ELR (cell line): ENCODE data around the gene TBL3.

Experiments used
- DNase-seq: peaks from one replicate; pipeline ENCODE4 v3.0.0-alpha.2; 2015; ENCODE audit warnings: low read depth

TBL3 gene

GRCh38 chr16:2016407-2016922, 44.6 kb downstream of the TBL3 start:
- DNase-seq: no peak

DNA sequence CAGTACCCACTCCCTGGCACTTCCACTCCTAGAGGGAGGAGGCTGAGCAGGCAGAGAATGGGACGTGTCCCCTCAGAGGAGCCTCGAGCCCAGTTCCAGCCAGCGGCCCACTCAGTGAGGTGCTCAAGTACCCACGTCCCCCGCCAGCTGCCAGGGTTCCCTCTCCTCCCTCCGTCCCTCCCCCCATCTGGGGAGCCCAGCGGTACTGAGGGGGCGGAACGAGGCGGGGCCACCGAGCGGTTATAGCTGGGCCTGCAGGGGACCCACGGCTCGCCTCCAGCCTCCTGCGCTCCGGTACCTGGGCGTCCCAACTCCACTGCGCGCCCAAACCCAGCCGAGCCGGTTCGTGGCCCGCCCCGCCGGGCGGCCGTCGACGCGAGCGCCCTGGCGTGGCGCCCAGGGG, 47.7 kb downstream of the TBL3 start, which contains the start of gene NPW:
NPW (plus strand) TSS at position 268 of the 403 bp plus-strand sequence.
- DNase-seq: no peak

DNA sequence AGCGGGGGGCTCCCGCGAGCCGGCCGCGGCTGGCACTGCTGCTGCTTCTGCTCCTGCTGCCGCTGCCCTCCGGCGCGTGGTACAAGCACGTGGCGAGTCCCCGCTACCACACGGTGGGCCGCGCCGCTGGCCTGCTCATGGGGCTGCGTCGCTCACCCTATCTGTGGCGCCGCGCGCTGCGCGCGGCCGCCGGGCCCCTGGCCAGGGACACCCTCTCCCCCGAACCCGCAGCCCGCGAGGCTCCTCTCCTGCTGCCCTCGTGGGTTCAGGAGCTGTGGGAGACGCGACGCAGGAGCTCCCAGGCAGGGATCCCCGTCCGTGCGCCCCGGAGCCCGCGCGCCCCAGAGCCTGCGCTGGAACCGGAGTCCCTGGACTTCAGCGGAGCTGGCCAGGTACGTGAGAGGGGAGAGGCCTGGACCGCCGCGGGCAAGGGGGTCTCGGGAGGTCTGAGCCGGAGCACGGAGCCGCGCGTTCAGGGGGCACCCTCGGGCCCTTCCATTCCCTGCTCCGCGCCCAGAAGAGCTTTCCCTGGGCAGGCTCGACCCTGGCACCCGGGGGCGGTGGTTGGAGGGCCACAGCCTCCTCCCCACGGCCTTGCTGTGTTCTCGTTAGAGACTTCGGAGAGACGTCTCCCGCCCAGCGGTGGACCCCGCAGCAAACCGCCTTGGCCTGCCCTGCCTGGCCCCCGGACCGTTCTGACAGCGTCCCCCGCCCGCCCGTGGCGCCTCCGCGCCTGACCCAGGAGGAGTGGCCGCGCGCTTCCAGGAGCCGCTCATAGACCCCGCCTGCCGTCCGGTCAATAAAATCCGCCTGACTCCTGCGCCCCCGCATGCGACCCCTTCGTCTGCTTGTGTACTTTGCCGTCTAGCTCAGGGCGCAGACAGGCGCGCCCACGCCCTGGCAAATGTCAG, 48.3 kb downstream of the TBL3 start:
- no peak for DNase-seq

DNA sequence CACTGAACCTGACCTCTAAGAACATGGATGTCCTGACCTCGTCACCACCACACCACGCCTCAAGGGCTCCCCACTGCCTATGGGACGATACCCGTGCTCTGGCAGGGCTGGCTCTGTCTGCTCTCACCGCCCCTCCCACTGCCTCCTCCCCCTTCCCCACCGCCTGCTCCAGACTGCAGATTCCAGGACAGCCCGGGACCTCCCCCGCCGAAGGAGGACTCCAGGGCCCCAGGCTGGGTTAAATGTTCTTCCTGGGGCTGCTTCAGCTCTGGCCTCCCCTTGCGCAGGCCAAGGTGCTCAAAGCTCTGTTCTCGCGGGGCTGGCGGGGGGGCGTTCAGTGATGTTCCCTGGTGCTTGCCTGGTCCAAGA, 50.9 kb downstream of the TBL3 start:
- DNase-seq: peak; percentile 64

GRCh38 chr16:2023092-2024031, 51.5 kb downstream of the TBL3 start:
- DNase-seq: peak; percentile 81

DNA sequence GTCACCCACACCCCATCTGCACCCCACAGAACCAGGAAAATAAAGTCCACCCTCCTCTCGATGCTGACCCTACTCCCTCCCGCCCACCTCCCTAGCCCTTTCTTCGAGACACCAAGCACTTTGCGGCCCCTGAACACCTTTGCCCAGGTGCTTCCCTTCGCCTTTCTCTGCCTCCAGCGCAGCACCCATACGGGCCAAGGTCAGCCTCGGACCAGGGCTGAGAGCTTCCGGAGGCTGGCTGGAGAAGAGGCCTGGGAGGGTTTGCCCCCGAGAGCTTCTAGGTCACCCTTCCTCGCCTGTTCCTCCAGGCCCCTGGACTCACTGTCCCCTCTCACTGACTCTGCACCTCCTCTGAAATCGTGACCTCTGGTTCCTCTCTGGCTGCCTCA, 52.2 kb downstream of the TBL3 start:
- DNase-seq: no peak

- no peak for DNase-seq
Observed at GRCh38 chr16:2025251-2025650, 53.4 kb downstream of the TBL3 start.

DNA sequence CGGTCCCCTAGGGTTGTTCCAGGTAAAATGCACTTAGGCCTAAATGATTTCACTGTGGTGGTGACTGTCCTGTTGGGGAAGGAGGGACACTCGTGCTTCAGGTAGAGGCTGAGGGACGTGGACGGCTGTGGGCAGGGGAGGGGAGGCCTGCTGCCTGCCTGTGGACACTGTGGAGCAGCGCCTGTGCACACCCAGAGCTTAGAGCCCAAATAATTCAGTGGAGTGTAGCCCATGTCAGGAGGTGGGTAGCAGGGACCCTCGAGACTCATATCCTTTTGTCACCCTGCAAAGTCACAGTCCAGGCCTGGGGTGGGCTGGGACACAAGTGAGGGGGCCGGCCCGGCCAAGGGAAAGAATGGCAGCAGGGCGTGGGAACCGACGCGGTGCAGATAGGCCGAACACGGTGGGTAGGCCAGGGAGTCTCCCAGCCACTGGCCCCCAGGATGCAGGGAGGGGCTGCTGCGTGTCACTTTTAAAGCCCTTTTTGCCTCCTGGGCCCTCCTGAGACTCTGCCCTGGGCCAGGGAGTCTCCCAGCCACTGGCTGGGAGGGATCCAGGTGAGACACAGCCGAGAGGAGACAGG, 54.1 kb downstream of the TBL3 start:
- DNase-seq: no peak

DNA sequence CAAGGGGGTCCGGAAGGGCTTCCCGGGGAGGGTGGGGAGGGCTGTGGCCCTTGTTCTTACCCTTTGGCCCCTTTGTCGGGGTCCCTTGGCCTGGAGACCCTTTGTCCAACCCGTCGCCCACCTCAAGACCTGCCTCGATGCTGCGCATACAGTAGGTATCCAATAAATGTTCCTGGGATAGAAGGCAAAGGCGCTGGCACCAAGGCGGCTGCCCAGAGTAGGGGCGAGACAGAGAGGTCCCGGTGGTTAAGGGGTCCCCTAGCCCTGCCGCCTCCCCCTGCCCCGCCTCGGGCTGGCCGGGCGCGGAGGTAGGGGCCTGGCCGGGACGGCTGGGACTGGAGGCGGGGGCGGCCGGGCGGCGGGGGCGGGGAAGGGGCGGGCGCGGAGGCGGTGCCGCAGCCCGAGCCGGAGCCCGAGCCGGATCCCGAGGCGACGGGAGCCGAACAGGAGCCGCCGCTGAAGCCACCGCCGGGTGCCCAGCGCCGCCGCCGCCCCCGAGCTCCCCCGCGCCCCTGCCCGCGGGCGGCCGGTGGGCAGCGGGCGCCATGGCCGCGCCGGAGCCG, 54.7 kb downstream of the TBL3 start, which contains the start of gene NHERF2:
NHERF2 (plus strand) TSS at position 442 of the 563 bp plus-strand sequence; CDS start at position 546, 104 bp downstream.
- peak; percentile 40 for DNase-seq

GRCh38 chr16:2027024-2028010, 55.5 kb downstream of the TBL3 start:
- DNase-seq: peak; percentile 56

GRCh38 chr16:2028146-2028545, 56.3 kb downstream of the TBL3 start:
- no peak for DNase-seq

- no peak for DNase-seq
Observed at GRCh38 chr16:2028620-2029220, 56.9 kb downstream of the TBL3 start.

DNA sequence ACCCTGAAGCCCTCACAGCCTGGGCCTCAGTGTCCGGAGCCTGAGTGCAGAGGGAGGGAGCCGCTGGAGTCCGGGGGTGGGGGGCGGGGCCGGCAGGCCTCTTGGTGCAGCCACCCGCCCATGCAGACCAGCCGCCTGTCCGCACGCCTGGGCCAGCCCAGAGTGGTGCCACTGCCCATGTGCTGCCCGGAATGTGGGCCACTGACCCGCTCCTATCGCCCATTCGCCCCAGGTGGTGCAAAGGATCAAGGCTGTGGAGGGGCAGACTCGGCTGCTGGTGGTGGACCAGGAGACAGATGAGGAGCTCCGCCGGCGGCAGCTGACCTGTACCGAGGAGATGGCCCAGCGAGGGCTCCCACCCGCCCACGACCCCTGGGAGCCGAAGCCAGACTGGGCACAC, 57.5 kb downstream of the TBL3 start:
- DNase-seq: no peak

DNA sequence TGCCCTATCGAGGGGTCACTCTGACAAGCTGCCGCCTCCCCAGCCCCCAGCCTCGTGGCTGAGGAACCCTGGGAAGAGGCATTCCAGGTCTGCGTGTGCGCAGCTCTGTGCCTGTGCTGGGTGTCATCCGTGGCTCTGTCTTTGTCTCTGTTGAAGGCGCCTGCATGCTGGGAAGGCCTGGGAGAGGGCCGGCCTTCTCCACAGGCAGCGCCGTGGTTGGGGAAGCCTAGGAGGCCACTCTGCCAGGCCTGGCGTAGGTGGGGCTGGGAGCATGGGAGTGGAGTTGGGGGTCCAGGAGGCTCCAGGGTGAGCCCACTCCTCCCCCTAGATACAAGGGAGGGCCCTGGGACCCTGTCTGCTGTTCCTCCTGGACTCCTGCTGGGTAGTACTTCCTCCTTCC, 58.2 kb downstream of the TBL3 start:
- DNase-seq: no peak

DNA sequence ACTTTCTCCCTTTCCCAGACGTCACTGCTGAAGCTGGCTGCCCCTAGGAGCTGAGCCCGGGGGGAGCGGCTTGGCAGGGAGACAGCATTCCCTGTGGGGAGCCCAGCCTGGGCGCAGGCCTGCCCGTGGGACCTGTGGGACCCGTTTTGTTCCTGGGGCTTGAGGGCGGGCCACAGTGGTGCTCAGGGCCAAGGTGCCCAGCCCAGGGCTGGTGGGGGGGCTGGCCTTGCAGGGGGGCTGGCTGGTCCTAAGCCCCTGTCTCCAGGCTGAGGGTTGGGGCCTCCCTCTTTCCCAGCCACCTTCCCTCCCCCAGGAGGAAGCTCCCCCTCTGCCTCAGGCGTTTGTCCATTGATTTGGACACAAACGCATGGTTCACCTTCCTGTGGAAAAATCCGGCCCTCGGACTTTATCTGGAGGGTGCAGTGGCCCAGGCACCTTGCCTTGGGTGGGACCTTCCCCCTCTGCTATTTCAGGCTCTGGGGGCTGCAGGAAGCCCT, 59.3 kb downstream of the TBL3 start:
- no peak for DNase-seq
